HepG2 (cell line): ENCODE measurements around the gene ZNF84. TPM values are rescaled to one million over a fixed set of nuclear protein-coding genes. Genes with fewer than 3 reads are reported as not detected.
A peak's percentile ranks its signal among the peaks of the same experiment; 100 is the strongest.

ENCODE experiments used
- ARID3A ChIP-seq: IDR thresholded peaks from 2 replicates; pipeline ENCODE4 v1.6.1; 2012; ENCODE audit warnings: low read depth, low read length, improper control_type of control experiment
- ATRX ChIP-seq: sonication (generic); formaldehyde crosslinking; IDR thresholded peaks from 2 replicates; pipeline ENCODE4 v1.4.0; 2020; ENCODE audit warnings: missing genetic modification reagents, borderline replicate concordance
- E2F1 ChIP-seq: sonication (generic); formaldehyde crosslinking; IDR thresholded peaks from 2 replicates; pipeline ENCODE4 v1.5.0; 2020; ENCODE audit warnings: missing genetic modification reagents
- ETV5 ChIP-seq: IDR thresholded peaks from 2 replicates; pipeline ENCODE4 v1.6.1; 2018; ENCODE audit warnings: missing biosample characterization, missing genetic modification reagents, inconsistent platforms, borderline replicate concordance
- MAF1 ChIP-seq: sonication (generic); formaldehyde crosslinking; IDR thresholded peaks from 2 replicates; pipeline ENCODE4 v1.5.0; 2020; ENCODE audit warnings: missing genetic modification reagents, borderline replicate concordance
- NAIF1 ChIP-seq: sonication (generic); formaldehyde crosslinking; IDR thresholded peaks from 2 replicates; pipeline ENCODE4 v1.5.0; 2020; ENCODE audit warnings: mild to moderate bottlenecking, missing genetic modification reagents, borderline replicate concordance
- PREB ChIP-seq: sonication (generic); formaldehyde crosslinking; IDR thresholded peaks from 2 replicates; pipeline ENCODE4 v1.4.0; 2020; ENCODE audit warnings: missing genetic modification reagents
- REL ChIP-seq: sonication (generic); formaldehyde crosslinking; conservative IDR thresholded peaks from 2 replicates; pipeline ENCODE4 v1.8.0; 2022; ENCODE audit warnings: mild to moderate bottlenecking, missing genetic modification reagents, moderate library complexity
- STAT6 ChIP-seq: sonication (generic); formaldehyde crosslinking; IDR thresholded peaks from 2 replicates; pipeline ENCODE4 v1.4.0; 2020; ENCODE audit warnings: missing genetic modification reagents, mild to moderate bottlenecking, borderline replicate concordance
- USF2 ChIP-seq, 2 experiments: sonication (generic) in 1 of 2; formaldehyde crosslinking in 1 of 2; IDR thresholded peaks; 2 replicates each; pipeline versions ENCODE4 v1.5.1 to v1.6.1; 2011 to 2020; ENCODE audit warnings: borderline replicate concordance in 1 of 2, low read depth in 1 of 2, low read length in 1 of 2, mild to moderate bottlenecking in 1 of 2, missing genetic modification reagents in 1 of 2, moderate library complexity in 1 of 2
- ZBTB21 ChIP-seq: sonication (generic); formaldehyde crosslinking; IDR thresholded peaks from 2 replicates; pipeline ENCODE4 v1.4.0; 2020; ENCODE audit warnings: missing genetic modification reagents
- ZBTB39 ChIP-seq: sonication (generic); formaldehyde crosslinking; IDR thresholded peaks from 2 replicates; pipeline ENCODE4 v1.5.0; 2020; ENCODE audit warnings: missing genetic modification reagents
- ZNF749 ChIP-seq: sonication (generic); formaldehyde crosslinking; IDR thresholded peaks from 2 replicates; pipeline ENCODE4 v1.8.0; 2022; ENCODE audit warnings: mild to moderate bottlenecking, missing genetic modification reagents, moderate library complexity, borderline replicate concordance
- ZNF788 ChIP-seq: sonication (generic); formaldehyde crosslinking; IDR thresholded peaks from 2 replicates; pipeline ENCODE4 v1.5.0; 2020; ENCODE audit warnings: mild to moderate bottlenecking, missing genetic modification reagents, borderline replicate concordance
- polyA plus RNA-seq, 8 experiments: library from polyadenylated mRNA; depleted of rRNA in 3 of 8; stranded (reverse) in 7 of 8; unstranded in 1 of 8; fragments of >200 nt; fragmentation: Illumina TruSeq in 4 of 8; extraction: Trizol in 4 of 8; gene quantifications; 2 replicates each; pipeline versions ENCODE4 v1.2.1 to v1.2.3, GENCODE V29; 2011 to 2016; ENCODE audit warnings: low read depth in 4 of 8, missing spikeins in 1 of 8, mixed read lengths in 1 of 8; ENCODE audit not compliant: insufficient read depth in 1 of 8
- total RNA-seq, 5 experiments: library from RNA; depleted of rRNA; stranded (reverse); fragments of >200 nt; fragmentation: Illumina TruSeq; extraction: Trizol; gene quantifications; 2 replicates each; pipeline ENCODE4 v1.2.3, GENCODE V29; 2016; ENCODE audit warnings: low read depth in 1 of 5

ZNF84 gene
- total and polyA plus RNA-seq, 2 of the 13 experiments (the other 11 are each of a cell fraction or from before 2014, with no cell fraction given): 15.5 to 21.8 TPM

GRCh38 chr12:133080368-133081158 lies 43.3 kb downstream of the ZNF84 start, which contains the start of gene ZNF140 (continued):
- TF ChIP-seq ZNF788: peak; percentile 36; the same call in 1 of the 2 replicates
- no peak for TF ChIP-seq ARID3A
- no peak; the same call in 1 of the 2 replicates for TF ChIP-seq STAT6 (CRISPR knock-in tag)
- no peak for TF ChIP-seq NAIF1 (CRISPR knock-in tag)
- TF ChIP-seq ZNF749: peak; percentile 89; the same call in 1 of the 2 replicates
- 0 out of 2 replicates have a peak, but pooled peaks have one; percentile 40 for TF ChIP-seq REL (CRISPR knock-in tag)
- TF ChIP-seq MAF1 (CRISPR knock-in tag): no peak
- TF ChIP-seq PREB (CRISPR knock-in tag): no peak
- no peak for TF ChIP-seq ATRX
- TF ChIP-seq ZBTB21 (CRISPR knock-in tag): peak; percentile 91
- TF ChIP-seq ZBTB39 (CRISPR knock-in tag): 0 out of 2 replicates have a peak, but pooled peaks have one; percentile 58
- no peak for TF ChIP-seq USF2 (IDR thresholded peaks at IDR 0.05; ENCODE audit: low read depth, low read length)
- no peak; the same call in 1 of the 2 replicates for TF ChIP-seq USF2 (CRISPR knock-in tag; IDR thresholded peaks at IDR 0.05; ENCODE audit: borderline replicate concordance)
- TF ChIP-seq ETV5: peak; percentile 12; the same call in 1 of the 2 replicates
- TF ChIP-seq E2F1 (CRISPR knock-in tag): peak; percentile 2; the same call in 1 of the 2 replicates
